HEK293 (cell line): Measurements from ENCODE around the gene DNAJC21.

Experiments
- CTCF ChIA-PET: fragments of 350-600 bp; formaldehyde crosslinking; extraction: SDS; loops from one replicate; lab custom pipeline; 2021; ENCODE audit warnings: antibody characterized with exemption; lab: Yijun Ruan, JAX
- POLR2A ChIA-PET: fragments of 300-600 bp; formaldehyde crosslinking; extraction: SDS; loops from one replicate; lab custom pipeline; 2020; ENCODE audit warnings: antibody characterized with exemption, inconsistent platforms; lab: Yijun Ruan, JAX
- H3K27ac ChIP-seq: fragments of 200-500 bp; sonication (Bioruptor generic); 2 replicates; pipeline ENCODE4 v1.5.1; 2014; ENCODE audit warnings: low read depth, low read length, control low read depth, inconsistent platforms; ENCODE audit errors: extremely low read depth
- H3K36me3 ChIP-seq, 2 experiments: fragments of 200-500 bp in 1 of 2; sonication (Bioruptor generic) in 1 of 2; 1 replicate in 1 of 2; 2 replicates in 1 of 2; pipeline ENCODE4 v1.5.1; 2014 to 2017; ENCODE audit warnings: inconsistent platforms in 2 of 2, low read length in 2 of 2; ENCODE audit not compliant: control insufficient read depth in 2 of 2, insufficient read depth in 1 of 2
- H3K4me1 ChIP-seq: fragments of 200-500 bp; sonication (Bioruptor generic); 2 replicates; pipeline ENCODE4 v1.5.1; 2014; ENCODE audit warnings: mild to moderate bottlenecking, low read length, inconsistent platforms; ENCODE audit not compliant: control insufficient read depth, insufficient read depth
- H3K4me3 ChIP-seq: 2 replicates; pipeline ENCODE4 v1.5.1; 2011; ENCODE audit warnings: low read depth, mild to moderate bottlenecking, control low read depth, low read length, moderate library complexity
- H3K9me3 ChIP-seq: fragments of 200-500 bp; sonication (Bioruptor generic); 2 replicates; pipeline ENCODE4 v1.5.1; 2014; ENCODE audit warnings: low read depth, low read length, inconsistent platforms; ENCODE audit not compliant: control insufficient read depth, insufficient read depth
- BCL6B ChIP-seq: fragments of 450-650 bp; formaldehyde crosslinking; IDR thresholded peaks from 2 replicates; pipeline ENCODE4 v1.5.1; 2017; ENCODE audit warnings: missing biosample characterization, missing genetic modification characterization
- GLIS2 ChIP-seq: fragments of 450-650 bp; formaldehyde crosslinking; IDR thresholded peaks from 2 replicates; pipeline ENCODE4 v1.5.1; 2016; ENCODE audit warnings: missing biosample characterization, missing genetic modification characterization
- HIC1 ChIP-seq: fragments of 450-650 bp; formaldehyde crosslinking; IDR thresholded peaks from 2 replicates; pipeline ENCODE4 v1.5.1; 2016; ENCODE audit warnings: missing biosample characterization, missing genetic modification characterization
- HOXC10 ChIP-seq: sonication (generic); formaldehyde crosslinking; IDR thresholded peaks from 2 replicates; pipeline ENCODE4 v1.8.1; 2023; ENCODE audit warnings: mild to moderate bottlenecking, missing genetic modification reagents
- INSM2 ChIP-seq: fragments of 450-650 bp; formaldehyde crosslinking; IDR thresholded peaks from 2 replicates; pipeline ENCODE4 v1.5.1; 2016; ENCODE audit warnings: missing biosample characterization, missing genetic modification characterization
- KLF10 ChIP-seq: fragments of 450-650 bp; IDR thresholded peaks from 2 replicates; pipeline ENCODE4 v1.5.1; 2018; ENCODE audit warnings: missing biosample characterization, mild to moderate bottlenecking, missing genetic modification characterization
- KLF17 ChIP-seq: fragments of 450-650 bp; formaldehyde crosslinking; IDR thresholded peaks from 2 replicates; pipeline ENCODE4 v1.5.1; 2016; ENCODE audit warnings: missing biosample characterization, missing genetic modification characterization
- PBX3 ChIP-seq: sonication (generic); formaldehyde crosslinking; IDR thresholded peaks from 2 replicates; pipeline ENCODE4 v1.8.1; 2022; ENCODE audit warnings: mild to moderate bottlenecking, moderate library complexity, missing genetic modification reagents
- PRDM10 ChIP-seq: fragments of 450-650 bp; formaldehyde crosslinking; IDR thresholded peaks from 2 replicates; pipeline ENCODE4 v1.5.1; 2016; ENCODE audit warnings: missing biosample characterization, missing genetic modification characterization
- ZBTB26 ChIP-seq: fragments of 450-650 bp; formaldehyde crosslinking; optimal IDR thresholded peaks from 2 replicates; pipeline ENCODE3; 2016; ENCODE audit warnings: missing biosample characterization, mild to moderate bottlenecking, missing genetic modification characterization
- ZBTB44 ChIP-seq: fragments of 450-650 bp; IDR thresholded peaks from 2 replicates; pipeline ENCODE4 v1.5.1; 2018; ENCODE audit warnings: missing biosample characterization, mild to moderate bottlenecking, missing genetic modification characterization
- ZBTB8A ChIP-seq: fragments of 450-650 bp; formaldehyde crosslinking; IDR thresholded peaks from 2 replicates; pipeline ENCODE4 v1.5.1; 2016; ENCODE audit warnings: missing biosample characterization, missing genetic modification characterization
- ZEB2 ChIP-seq: fragments of 450-650 bp; formaldehyde crosslinking; IDR thresholded peaks from 2 replicates; pipeline ENCODE4 v1.5.1; 2016; ENCODE audit warnings: missing biosample characterization, missing genetic modification characterization
- ZFHX2 ChIP-seq: fragments of 450-650 bp; formaldehyde crosslinking; conservative IDR thresholded peaks from 2 replicates; pipeline ENCODE4 v1.5.1; 2016; ENCODE audit warnings: missing biosample characterization, missing genetic modification characterization
- ZNF16 ChIP-seq: fragments of 450-650 bp; formaldehyde crosslinking; IDR thresholded peaks from 2 replicates; pipeline ENCODE4 v1.5.1; 2016; ENCODE audit warnings: low read depth, missing biosample characterization, missing genetic modification characterization
- ZNF2 ChIP-seq: fragments of 450-650 bp; formaldehyde crosslinking; IDR thresholded peaks from 2 replicates; pipeline ENCODE4 v1.5.1; 2016; ENCODE audit warnings: missing biosample characterization, missing genetic modification characterization
- ZNF433 ChIP-seq: fragments of 450-650 bp; formaldehyde crosslinking; IDR thresholded peaks from 2 replicates; pipeline ENCODE4 v1.5.1; 2016; ENCODE audit warnings: missing biosample characterization, missing genetic modification characterization, low read depth
- ZNF473 ChIP-seq: fragments of 450-650 bp; formaldehyde crosslinking; IDR thresholded peaks from 2 replicates; pipeline ENCODE4 v1.5.1; 2017; ENCODE audit warnings: missing biosample characterization, missing genetic modification characterization
- ZNF530 ChIP-seq: fragments of 450-650 bp; formaldehyde crosslinking; IDR thresholded peaks from 2 replicates; pipeline ENCODE4 v1.5.1; 2016; ENCODE audit warnings: low read depth, missing biosample characterization, missing genetic modification characterization
- ZNF629 ChIP-seq: fragments of 450-650 bp; formaldehyde crosslinking; IDR thresholded peaks from 2 replicates; pipeline ENCODE4 v1.5.1; 2017; ENCODE audit warnings: missing biosample characterization, missing genetic modification characterization
- ZNF660 ChIP-seq: fragments of 450-650 bp; IDR thresholded peaks from 2 replicates; pipeline ENCODE4 v1.5.1; 2018; ENCODE audit warnings: missing biosample characterization, mild to moderate bottlenecking, missing genetic modification characterization
- ZNF777 ChIP-seq: fragments of 450-650 bp; formaldehyde crosslinking; IDR thresholded peaks from 2 replicates; pipeline ENCODE4 v1.5.1; 2017; ENCODE audit warnings: missing biosample characterization, missing genetic modification characterization, borderline replicate concordance

DNAJC21 gene

GRCh38 chr5:34929134-34929719 lies at the start of gene DNAJC21:
Gene DNAJC21 (plus strand): TSS chr5:34929559. CDS start chr5:34929820, 261 bp downstream.
- CTCF ChIA-PET, result interaction anchor here (0.6 to 1.4 kb wide), 4 partner anchors 10 to 474 kb away, joined by 4 to 8 read pairs (median 6); no protein-coding TSS in a partner anchor
- POLR2A ChIA-PET, result interaction anchor here (0.6 to 3.8 kb wide), 15 partner anchors 8 to 921 kb away, joined by 3 to 152 read pairs (median 6); partner anchors contain the start of genes BRIX1, RAD1 and TTC23L
- Histone ChIP-seq H3K4me3 (peak within 1 kb of the TSS; percentile 98), H3K36me3 (peaks cover 39 to 45% of the 10 kb centered on the region in 2 experiments), H3K9me3 (no peaks in the 10 kb centered on the region), H3K4me1 (peaks cover 12% of the 10 kb centered on the region; the same call in 1 of the 2 replicates), H3K27ac (peak within 1 kb of the TSS; percentile 92)
- TF ChIP-seq ZNF16 (tag by site-specific recombination), result no peak
- peak; percentile 63; the same call in 1 of the 2 replicates for TF ChIP-seq GLIS2
- TF ChIP-seq ZFHX2 (tag by site-specific recombination), result peak; percentile 99
- TF ChIP-seq ZNF433 (tag by site-specific recombination), result no peak
- 0 out of 2 replicates have a peak, but pooled peaks have one; percentile 14 for TF ChIP-seq ZBTB8A
- TF ChIP-seq ZEB2 (tag by site-specific recombination), result peak; percentile 76
- peak; percentile 82 for TF ChIP-seq HIC1
- 0 out of 2 replicates have a peak, but pooled peaks have one; percentile 24 for TF ChIP-seq PRDM10 (tag by site-specific recombination)
- TF ChIP-seq ZNF473, result no peak
- no peak for TF ChIP-seq BCL6B (tag by site-specific recombination)
- TF ChIP-seq PBX3, result 0 out of 2 replicates have a peak, but pooled peaks have one; percentile 58
- peak; percentile 64; the same call in 1 of the 2 replicates for TF ChIP-seq KLF10 (tag by site-specific recombination)
- TF ChIP-seq ZNF660 (tag by site-specific recombination), result 0 out of 2 replicates have a peak, but pooled peaks have one; percentile 7
- TF ChIP-seq ZNF530 (tag by site-specific recombination), result no peak
- TF ChIP-seq ZBTB44 (tag by site-specific recombination), result no peak
- TF ChIP-seq INSM2, result no peak
- TF ChIP-seq HOXC10, result no peak
- TF ChIP-seq ZNF777 (tag by site-specific recombination), result no peak
- TF ChIP-seq ZNF2 (tag by site-specific recombination), result 0 out of 2 replicates have a peak, but pooled peaks have one; percentile 12
- TF ChIP-seq KLF17 (tag by site-specific recombination), result peak; percentile 31; the same call in 1 of the 2 replicates
- peak; percentile 79 for TF ChIP-seq ZBTB26 (tag by site-specific recombination)
- TF ChIP-seq ZNF629, result 0 out of 2 replicates have a peak, but pooled peaks have one; percentile 29
